DMS 273 (cell line): ENCODE data around the gene VANGL1.

Experiments
- DNase-seq: peaks from one replicate; lab custom pipeline; 2025; ENCODE audit not compliant: unreplicated experiment; lab: John Stamatoyannopoulos, UW

The VANGL1 gene

DNA sequence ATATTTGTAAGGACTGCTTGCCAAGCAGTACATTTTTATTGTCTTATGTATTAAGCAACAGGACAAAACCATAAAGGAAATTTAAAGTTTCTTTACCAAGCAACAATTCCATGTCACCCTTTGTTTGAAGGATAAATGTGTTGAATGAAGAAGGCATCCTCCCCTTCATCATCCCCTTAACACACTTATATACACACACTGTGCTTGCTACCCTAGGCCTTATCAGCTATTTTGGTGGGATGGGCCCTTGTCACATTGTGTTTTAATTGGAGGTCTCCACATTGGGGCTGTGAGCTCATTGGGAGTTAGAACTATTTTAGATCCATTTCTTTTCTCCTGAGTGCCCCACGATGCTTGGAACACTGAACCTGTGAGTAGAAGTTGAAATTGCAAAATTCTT, 1.9 kb downstream of the VANGL1 start:
- no peak for DNase-seq

DNA sequence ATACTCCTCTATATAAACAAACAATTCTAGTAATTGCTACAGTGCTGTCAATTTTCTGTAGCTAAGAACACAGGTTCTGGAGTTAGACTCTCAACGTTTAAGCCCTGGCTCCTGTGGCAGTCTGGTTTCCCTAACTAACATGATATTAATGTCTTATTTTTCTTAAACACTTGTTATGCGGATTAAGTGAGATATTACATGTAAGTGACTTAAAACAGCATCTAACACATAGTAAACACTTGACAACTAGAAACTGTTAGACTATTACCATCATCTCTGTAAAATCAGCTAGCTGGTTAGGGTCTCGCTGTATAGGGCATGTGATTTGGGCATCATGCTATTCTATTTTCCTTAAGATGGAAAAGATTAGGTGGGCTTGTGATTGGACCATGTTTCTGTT, 2.3 kb downstream of the VANGL1 start:
- no peak for DNase-seq

DNA sequence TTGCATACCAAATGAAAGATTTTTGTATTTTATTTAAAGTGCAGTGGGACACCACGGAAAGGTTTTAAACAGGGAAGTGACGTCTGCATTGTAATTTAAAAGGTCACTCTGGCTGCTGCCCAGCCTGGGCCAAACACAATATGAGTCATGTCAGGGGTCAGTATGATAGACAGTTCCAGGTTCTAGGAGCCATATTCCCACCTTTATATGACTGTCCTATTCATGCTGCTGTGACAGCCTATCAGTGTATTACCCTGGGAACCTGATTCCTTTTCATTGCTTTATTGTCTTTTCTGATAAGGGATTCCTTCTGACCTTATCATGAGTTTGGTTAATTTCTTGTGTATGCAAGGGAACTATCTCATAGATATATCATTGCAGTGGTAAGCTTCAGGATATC, 5.3 kb downstream of the VANGL1 start:
- DNase-seq = no peak

DNA sequence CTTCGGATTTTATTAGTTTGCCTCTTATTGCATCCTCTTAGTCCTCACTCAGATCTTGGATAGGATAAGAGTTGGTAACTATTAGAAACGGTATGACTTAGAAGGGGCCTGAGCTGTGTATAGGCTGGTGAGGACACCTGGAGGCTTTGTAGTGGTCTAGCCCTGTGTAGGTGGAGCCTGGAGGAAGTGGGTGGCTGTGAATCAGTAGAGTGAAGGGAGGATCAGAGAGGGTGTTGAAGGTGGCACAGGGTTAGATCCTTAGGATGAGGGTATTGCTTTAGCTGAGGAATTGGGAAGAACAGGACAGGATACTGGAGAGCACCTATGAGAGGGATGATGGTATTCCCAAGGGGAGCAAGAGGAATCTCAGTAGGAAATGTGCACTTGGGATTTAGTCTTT, 5.7 kb downstream of the VANGL1 start:
- no peak for DNase-seq

DNA sequence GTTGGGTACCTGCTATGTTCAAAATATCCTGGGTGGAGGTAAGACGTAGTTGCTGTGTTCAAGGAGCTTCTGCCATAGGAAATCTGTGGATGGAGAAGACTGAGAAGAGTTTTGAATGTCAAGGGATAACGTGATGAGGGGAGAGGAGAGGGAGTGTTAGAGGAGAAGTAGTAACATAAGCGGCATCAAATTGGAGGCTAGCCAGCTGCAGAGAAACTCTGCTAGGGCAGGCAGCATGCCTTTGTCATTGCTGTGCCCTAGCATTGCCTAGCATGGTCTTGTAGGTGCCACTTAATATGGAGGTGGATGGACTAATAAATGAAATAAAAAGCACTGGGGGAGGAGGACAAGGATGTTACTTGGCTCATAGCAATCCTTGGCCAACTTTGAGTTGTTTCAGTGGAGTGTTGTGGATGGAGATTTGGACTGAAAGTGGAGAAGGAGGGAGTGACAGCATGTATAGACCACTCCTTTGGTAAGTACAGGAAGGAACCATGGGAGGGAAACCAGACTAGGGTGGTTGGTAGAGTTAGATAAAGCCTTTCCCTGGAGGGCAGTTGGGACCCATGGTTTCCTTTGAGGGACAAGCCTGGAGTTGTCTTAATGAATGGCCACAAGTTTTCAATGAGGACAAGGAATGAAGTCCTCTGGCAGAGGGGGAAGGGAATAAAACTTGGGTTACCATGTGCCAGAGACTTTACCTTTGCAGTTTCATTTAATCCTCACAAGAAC, 6.3 kb downstream of the VANGL1 start:
- peak; percentile 7 for DNase-seq

DNA sequence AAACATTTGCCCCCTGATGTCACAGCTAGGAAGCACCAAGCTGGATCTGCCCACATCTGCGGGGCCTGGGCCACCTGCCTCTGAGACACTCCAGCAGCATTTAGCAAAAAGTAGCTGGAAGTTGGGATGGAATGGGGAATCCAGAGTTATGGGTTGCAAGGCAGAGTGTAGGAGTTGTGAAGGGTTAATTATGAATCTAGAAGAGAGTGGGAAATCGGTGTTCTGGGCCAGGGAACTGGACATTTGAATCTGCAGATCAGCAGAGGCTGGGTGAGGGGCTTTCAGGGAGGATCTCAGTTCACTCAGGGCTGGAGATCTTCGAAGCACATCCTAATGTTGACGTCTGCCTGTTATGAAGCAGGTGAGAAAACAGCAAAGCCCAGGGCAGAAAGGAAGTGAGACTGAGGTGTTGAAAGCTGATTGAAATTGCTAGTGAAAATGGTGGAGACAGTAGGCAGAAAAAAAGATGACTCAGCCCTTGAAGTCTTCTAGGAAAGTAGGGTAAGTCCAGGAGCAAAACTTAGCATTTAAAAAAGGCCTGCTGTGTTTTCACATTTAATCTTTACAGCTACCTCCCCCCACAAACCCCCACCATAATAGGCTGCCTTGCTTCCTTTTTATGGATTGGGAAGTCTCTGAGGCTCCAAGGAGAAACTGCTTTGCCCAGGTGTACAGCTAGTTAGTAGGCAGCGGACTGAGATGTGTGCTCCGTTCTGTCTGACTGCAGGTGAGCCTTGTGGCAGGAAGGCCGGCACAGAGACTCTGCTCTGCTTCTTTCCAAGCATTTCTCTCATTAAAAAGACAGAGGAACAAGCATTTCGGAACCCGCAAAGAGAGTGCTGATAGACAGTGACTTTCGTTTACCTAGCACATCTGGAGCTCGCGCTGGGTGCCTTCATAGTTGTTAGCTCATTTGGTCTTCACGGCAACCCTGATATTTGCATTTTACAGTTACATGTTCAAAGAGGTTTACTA, 7.2 kb downstream of the VANGL1 start:
- no peak for DNase-seq

DNA sequence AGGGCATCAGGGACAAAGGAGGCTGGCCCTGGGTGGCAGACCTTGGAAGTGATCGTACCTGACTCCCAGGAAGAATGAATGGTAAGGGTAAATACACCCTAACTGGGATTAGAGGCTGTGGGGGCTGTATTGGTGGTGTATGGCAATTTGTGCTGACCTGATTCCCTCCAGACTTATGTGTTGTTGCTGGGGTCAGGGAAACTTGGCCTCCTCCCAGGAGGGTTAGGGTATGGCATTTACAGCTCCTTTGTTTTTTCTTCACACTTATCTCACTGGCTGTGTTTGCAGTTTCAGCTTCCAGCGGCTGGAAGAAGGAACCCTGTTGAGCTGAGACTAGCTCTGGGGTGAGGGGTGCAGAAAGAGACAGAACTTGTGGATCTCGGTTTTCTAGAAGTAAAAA, 8.2 kb downstream of the VANGL1 start:
- DNase-seq = no peak

DNA sequence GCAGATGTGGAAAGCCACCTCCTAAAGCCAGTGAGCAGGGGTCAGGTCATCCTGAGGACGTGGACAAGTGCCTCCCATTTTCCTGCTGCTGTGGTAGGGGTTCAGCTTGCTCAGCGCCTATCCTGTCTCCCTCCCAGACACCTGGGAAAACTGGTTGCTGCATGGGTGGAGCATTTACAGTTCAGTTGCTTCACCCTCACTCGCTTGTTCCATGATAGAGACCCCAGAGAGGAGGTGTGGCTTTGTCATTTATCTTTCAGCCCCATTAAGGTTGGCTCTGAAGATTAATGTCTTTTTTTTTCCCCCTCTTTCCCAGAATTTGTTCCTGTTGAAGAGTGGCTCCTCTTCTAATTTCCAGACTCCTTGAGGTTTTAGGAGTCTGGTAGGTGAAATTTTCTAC, 9.2 kb downstream of the VANGL1 start:
- no peak for DNase-seq

DNA sequence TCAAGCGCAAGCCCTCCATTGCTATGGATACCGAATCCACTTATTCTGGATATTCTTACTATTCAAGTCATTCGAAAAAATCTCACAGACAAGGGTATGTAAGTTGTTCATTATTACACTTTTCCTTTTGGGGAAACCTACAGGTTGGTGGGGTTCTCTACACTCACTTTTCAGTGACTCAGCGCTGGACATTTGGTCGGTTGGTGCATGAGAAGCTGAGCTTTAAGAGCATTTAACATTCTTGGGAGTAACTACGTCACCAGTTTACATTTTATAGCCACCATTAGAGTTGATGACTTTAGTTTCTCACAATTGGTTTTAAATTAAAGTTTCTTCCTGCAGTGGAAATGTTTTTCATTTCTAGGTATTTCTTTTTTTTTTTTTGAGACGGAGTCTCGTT, 9.6 kb downstream of the VANGL1 start:
- no peak for DNase-seq

DNA sequence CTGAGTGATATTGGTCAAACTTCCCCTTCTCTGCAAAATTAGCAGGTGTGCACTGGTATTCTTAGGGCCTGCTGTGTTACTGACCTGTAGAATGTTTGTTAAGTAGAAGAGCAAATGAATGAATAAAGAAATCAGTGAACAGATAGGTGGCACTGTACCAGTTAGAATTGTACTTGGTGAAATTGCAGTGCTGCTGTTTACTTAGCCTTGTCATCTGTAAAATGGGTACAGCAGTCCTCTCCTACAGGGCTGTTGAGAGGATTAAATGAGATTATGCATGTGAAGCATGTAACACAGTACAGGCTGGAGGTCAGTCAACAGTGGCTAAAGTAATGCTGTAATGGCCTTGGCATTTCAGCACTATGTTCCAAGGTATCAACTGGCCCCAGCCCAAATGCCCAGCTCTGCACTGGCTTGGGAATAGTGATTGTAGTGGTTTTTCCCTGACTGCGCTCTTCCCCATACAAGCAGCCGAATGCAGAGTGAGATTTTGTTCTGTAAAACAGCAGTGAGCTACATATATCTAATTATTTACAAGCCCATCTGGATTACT, 10.5 kb downstream of the VANGL1 start:
- DNase-seq = no peak

DNA sequence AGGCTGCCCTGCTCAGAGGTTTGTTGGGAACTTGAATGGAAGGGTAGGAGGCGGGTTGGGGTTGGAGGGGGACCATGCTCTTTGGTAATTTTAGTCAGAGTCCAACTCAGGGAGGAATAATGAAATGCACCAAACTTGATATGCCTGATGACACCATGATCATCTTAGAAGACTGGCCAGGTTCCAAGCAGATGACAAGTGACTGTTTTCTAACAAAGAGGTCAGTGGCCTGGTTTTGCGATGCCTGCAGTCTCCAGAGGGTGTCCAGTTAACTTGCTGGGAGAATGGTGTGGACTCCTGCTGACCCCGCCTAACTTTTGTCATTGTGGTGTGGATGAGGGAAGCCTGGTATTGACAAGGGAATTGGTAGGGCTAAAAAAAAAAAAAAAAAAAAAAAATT, 12.4 kb downstream of the VANGL1 start:
- peak; percentile 8 for DNase-seq

DNA sequence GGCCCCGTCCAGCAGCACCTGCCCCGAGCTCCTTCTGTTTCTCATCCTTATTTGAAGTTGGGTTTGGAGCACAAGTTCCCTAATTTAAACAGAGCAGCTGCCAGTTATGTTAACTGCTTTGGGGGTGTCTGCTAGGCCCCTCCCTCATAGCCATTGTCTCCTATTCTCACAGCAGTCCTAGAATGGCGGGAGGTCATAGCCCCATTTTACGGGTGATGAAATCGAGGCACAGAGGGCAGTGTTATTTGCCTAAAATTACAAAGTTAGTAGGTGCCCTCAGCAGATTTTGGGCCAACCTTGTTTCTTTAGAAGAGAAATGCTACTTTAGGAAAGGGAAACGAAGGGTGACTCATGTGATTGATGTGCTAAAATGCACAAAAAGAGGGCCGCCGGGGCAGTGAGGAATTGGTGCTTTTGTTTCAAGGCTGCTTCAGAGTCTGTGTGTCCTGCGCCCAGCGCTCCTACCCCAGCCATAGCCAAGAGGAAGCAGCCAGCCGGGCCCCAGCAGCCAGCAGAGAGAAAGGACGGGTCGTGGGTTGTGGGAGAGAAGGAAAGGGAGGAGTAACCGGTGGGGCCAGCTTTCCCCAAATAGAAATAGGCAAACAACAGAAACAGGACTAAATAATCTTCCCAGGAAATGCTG, 13.0 kb downstream of the VANGL1 start:
- DNase-seq = peak; percentile 60

DNA sequence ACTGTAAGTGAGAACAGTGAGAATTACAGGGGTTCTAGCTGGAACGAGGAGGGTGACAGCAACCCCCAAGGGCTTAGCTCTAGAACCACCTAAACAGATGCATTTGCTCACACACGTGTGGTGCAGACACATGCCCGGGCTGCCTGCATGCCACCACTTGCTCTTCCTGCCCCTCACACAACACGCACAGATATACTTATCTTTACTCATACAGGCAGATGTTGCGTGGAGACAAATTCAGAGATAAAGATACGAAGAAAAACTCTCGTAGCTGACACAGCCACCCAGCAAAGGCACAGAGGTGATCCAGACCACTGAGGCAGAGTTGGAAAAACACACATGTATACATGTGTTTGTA, 13.5 kb downstream of the VANGL1 start:
- peak; percentile 74 for DNase-seq

DNA sequence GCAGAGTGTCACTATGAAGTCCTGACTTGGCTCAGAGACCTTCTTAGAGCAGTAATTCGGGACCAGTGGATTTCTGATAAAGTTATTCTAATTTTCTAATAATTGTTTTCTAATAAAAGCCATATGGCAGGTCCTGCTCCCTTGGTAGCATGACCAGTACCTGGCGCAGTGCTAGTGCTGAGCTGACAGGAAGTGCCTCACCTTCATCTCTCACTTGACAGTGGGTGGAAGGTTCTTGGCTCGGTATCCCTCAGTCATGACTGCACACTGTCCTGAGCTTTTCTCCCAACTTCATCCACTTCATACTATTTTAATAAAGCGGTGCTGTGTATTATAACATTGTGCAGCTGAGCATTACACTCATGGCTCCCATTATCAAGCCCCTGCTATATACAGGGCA, 14.1 kb downstream of the VANGL1 start:
- DNase-seq = no peak

DNA sequence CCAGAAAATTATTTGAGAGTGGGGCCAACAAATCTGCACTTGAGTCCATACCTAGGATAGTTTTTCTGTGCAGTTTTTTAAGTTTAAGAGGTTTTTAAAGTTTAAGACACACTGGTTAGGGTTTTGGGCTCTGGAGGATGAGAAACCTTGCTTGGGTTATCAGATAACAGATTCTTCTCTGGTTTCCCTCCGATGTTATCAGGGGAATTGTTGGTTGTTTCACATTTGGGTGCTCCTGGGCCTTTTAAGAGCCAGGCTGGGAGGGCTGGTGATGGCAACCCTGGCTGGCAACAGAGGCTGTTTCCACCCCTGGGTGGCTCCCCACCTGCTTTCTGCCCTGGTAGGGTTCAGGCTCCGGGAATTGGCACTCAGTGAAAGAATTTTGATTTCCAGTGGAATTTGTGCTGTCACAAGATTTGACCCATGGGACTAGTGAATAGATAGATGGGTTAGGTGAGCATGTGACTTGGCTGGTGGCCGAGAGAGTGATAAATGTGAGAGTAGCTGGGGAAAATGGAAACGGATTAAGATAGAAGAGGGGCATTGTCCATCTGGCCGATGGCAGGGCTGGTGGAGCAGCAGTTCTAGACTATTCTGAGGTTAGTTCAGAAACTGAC, 14.8 kb downstream of the VANGL1 start:
- DNase-seq = no peak

DNA sequence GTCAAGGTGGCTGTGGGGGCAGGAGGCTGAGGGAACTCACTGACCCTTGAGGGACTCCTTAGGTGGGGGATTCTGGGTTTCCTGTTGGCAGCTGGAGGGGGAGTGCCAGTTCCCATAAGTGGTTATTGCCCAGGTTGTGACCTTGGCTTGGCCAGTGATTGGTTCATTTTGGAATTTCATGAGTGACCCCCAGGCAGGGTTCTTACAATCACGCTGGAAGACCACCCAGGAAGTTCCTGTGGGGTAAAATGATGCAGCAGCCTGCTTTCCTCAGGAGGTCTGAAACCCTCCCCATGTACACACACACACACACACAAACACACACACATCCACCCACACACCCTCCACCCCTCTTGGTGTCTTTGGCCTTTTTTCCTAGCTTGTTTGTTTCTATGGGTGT, 16.9 kb downstream of the VANGL1 start:
- DNase-seq = no peak

DNA sequence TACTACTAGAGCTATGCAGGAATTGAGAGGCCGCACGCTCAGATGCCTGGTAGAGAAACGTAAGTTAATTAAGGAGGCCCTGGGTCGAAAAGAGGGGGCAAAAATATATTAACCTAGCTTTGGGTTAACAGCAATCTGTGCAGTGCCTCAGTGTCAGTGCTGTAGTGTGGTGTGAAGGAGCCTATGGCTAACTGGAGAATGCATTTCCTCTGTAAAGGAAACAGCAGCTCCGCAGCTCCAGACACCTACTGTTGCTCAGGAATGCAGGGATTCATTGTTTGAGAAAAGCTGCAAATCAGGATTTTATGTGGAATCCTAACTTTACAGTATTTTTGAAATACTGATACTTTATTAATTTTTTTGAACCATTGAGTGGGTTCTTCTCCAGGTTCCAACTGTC, 18.4 kb downstream of the VANGL1 start:
- no peak for DNase-seq

DNA sequence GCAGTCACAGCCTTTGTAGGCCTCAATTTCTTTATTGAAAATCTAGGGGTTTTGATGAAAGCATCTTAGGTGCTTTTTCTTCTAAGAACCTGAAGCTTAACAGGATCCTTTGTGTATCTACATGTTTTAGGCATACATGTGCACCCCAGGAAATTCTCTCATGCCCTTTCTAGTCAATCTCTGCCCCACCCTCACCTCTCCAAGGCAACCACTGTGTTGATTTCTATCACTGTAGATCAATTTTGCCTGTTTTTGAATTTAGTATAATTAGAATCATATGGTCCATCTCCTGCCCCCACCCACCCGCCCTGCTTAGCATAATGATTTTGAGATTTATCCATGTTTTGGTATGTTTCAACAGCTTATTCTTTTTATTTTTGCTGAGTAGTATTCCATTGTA, 19.4 kb downstream of the VANGL1 start:
- DNase-seq = no peak

DNA sequence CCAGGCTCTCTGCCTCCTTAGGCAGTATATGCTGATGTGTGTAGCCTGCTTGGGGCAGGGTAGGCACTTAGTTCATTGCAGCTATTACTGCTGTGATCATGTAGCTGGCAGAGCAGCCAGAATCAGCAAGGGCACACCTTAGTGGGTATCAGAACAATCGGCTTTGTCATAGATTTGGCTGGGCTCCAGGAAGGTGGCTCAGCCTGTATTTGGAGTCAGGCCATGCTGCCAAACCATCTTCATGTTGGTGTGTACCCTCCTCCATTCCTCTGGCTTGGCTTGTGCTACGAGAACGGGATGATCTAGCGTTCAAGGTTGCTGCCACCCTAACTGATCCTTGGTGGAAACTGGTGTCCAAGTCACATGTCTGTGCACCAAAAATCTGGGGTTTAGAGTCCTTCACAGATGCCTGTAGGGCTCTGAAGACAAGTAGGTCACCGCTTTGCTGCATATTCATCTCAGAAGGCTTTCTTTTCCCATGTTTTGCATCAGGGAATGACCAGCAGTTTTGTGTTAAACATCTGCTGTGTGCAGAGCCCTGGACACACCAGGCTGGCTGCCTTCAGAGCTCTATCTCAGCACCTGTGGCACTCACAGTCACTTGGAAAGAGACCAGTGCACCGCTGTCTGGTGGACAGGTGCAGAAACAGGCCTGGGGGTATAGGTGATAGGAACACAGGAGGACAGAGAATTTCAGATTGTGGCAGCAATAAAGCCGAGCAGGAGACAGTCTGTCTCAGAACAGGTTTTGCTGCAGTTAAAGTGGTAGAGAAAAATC, 23.7 kb downstream of the VANGL1 start:
- no peak for DNase-seq

DNA sequence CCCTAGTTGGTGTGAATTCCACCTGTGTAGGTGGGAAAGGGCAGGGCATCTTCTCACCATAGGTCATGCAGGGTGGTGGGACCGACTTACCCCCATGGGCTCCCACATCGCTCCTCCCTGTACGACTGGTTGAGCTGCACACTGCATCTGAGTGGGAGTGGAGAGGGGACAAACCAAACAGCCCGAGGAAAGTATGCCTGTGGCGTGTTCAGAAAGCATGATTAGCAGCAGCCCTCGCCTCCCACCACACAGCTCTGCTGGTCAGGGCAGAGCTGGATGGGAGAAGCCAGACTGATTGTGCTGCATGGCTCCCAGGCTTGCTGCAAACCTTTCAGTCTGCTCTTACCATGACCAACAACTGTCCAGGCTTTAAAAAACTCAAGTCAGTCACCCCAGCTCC, 24.4 kb downstream of the VANGL1 start:
- no peak for DNase-seq
